Mesothelial cell of epicardium (in vitro differentiated cells): ENCODE measurements around the gene LCN9. TPM values are rescaled to one million over a fixed set of nuclear protein-coding genes. Genes with fewer than 3 reads are reported as not detected.
"Not testable (repeated sequence)": the region's sequence is repeated elsewhere in the genome, so short reads cannot be mapped to it uniquely, and the experiment has no call there.

ENCODE experiments used
- DNase-seq, 2 experiments: peaks; one replicate each; pipeline ENCODE4 v3.0.0; 2021; ENCODE audit warnings: low spot score in 2 of 2; ENCODE audit not compliant: unreplicated experiment in 2 of 2
- H3K27ac Mint-ChIP-seq: 2 replicates; pipeline ENCODE4 v1.8.0; 2021; ENCODE audit warnings: mixed read lengths
- H3K27me3 Mint-ChIP-seq: 2 replicates; pipeline ENCODE4 v1.8.0; 2021; ENCODE audit warnings: low read depth, mixed read lengths
- H3K36me3 Mint-ChIP-seq: 2 replicates; pipeline ENCODE4 v1.8.0; 2021; ENCODE audit warnings: mixed read lengths
- H3K4me1 Mint-ChIP-seq: 2 replicates; pipeline ENCODE4 v1.8.0; 2021; ENCODE audit warnings: mixed read lengths
- H3K4me3 Mint-ChIP-seq: 2 replicates; pipeline ENCODE4 v1.8.0; 2021; ENCODE audit warnings: mild to moderate bottlenecking, moderate library complexity, mixed read lengths
- H3K9me3 Mint-ChIP-seq: 2 replicates; pipeline ENCODE4 v1.8.0; 2021; ENCODE audit warnings: mixed read lengths
- CTCF ChIP-seq: fragments of 200-600 bp; sonication (generic); IDR thresholded peaks from one replicate; pipeline ENCODE4 v1.5.0; 2021; ENCODE audit warnings: antibody characterized with exemption; ENCODE audit not compliant: unreplicated experiment
- total RNA-seq: library from RNA; stranded (reverse); gene quantifications from 3 replicates; pipeline ENCODE4 v1.2.1, GENCODE V29; 2021

The LCN9 gene
- total RNA-seq, 1 donor from 2014 or later = 1.7 TPM

DNA sequence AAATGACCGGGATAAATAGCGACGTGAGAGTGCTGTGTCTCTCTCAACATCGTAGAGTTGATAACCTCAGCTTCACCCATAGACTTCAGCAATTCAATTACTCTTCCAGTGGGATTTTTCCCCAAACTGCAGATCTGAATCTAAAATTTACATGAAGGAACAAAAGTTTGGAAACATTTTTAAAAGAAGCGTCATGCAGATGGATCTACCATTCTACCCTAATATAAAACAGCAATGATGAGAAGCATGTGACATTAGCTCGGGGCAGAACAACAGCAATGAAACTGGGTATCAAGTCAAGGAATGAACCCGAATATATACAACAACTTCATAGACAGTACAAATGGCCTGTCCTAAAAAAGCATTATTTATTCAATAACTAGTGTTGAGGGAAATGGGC is 42.6 kb upstream of the LCN9 start:
- no peak for TF ChIP-seq CTCF
- Mint-ChIP-seq H3K4me1 (peaks cover 4% of the 10 kb centered on the region), H3K4me3 (no peak overlapping the region), H3K36me3 (no peaks in the 10 kb centered on the region), H3K9me3 (no peaks in the 10 kb centered on the region), H3K27me3 (peaks cover 26% of the 10 kb centered on the region), H3K27ac (no peak overlapping the region)
- no peak for DNase-seq

GRCh38 chr9:135622415-135623020 is 40.6 kb upstream of the LCN9 start:
- no peaks in the 10 kb centered on the region for H3K36me3 Mint-ChIP-seq
- H3K4me1 Mint-ChIP-seq = peaks cover 4% of the 10 kb centered on the region
- H3K9me3 Mint-ChIP-seq = peaks cover 11% of the 10 kb centered on the region
- H3K27me3 Mint-ChIP-seq = peaks cover 27% of the 10 kb centered on the region
- no peak overlapping the region for H3K4me3 Mint-ChIP-seq
- H3K27ac Mint-ChIP-seq = no peak overlapping the region
- DNase-seq = no peak
- no peak for TF ChIP-seq CTCF

- DNase-seq = no peak
- Mint-ChIP-seq H3K9me3 (peaks cover 20% of the 10 kb centered on the region), H3K27me3 (peaks cover 25% of the 10 kb centered on the region), H3K4me3 (no peak overlapping the region), H3K36me3 (no peaks in the 10 kb centered on the region), H3K27ac (no peak overlapping the region), H3K4me1 (peaks cover 4% of the 10 kb centered on the region)
- no peak for TF ChIP-seq CTCF
These were observed 38.8 kb upstream of the LCN9 start for GRCh38 chr9:135624282-135624681.

DNA sequence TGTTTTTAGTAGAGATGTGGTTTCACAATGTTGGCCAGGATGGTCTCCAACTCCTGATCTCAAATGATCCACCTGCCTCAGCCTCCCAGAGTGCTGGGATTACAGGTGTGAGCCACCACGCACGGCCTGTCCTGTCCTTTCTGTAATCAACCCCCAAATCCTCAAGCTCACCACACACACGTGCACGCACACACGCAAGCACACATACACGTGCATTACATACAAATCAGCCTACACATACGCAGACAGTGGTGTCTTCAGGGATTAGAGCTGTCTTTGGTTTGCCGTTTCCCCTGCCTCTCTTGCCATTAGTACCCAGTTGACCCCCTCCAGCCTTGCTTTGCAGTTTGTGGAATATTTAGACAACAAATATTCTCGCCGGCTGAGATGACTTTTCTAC is 30.3 kb upstream of the LCN9 start:
- no peak for DNase-seq
- Mint-ChIP-seq H3K36me3 (no peaks in the 10 kb centered on the region), H3K4me1 (no peaks in the 10 kb centered on the region), H3K27ac (no peak overlapping the region), H3K27me3 (peaks cover 24% of the 10 kb centered on the region), H3K9me3 (peaks cover 28% of the 10 kb centered on the region), H3K4me3 (no peak overlapping the region)
- no peak for TF ChIP-seq CTCF

GRCh38 chr9:135636930-135637530 is 26.1 kb upstream of the LCN9 start:
- DNase-seq, H3K27ac Mint-ChIP-seq, H3K4me3 Mint-ChIP-seq, H3K4me1 Mint-ChIP-seq, H3K36me3 Mint-ChIP-seq: not testable (repeated sequence)
- Mint-ChIP-seq H3K27me3 (peaks cover 22% of the 10 kb centered on the region), H3K9me3 (peaks cover 36% of the 10 kb centered on the region)

GRCh38 chr9:135639196-135639595 is 23.9 kb upstream of the LCN9 start, which contains the start of gene GLT6D1:
TSS of gene GLT6D1 (minus strand) at chr9:135639540. CDS start at chr9:135639187, 353 bp downstream.
- peaks cover 52% of the 10 kb centered on the region for H3K9me3 Mint-ChIP-seq
- H3K4me3 Mint-ChIP-seq = no peak within 1 kb of the TSS
- H3K27ac Mint-ChIP-seq = no peak within 1 kb of the TSS
- H3K36me3 Mint-ChIP-seq = no peaks in the 10 kb centered on the region
- no peak for TF ChIP-seq CTCF
- peaks cover 18% of the 10 kb centered on the region for H3K27me3 Mint-ChIP-seq
- H3K4me1 Mint-ChIP-seq = no peaks in the 10 kb centered on the region
- no peak for DNase-seq
